GM18907 (cell line): ENCODE results near the gene SGSM2.

Experiments
- ATAC-seq: cut with Tn5 transposase; IDR thresholded peaks from one replicate; pipeline ENCODE4 v1.9.1; 2021; ENCODE audit warnings: mild to moderate bottlenecking, moderate library complexity; ENCODE audit not compliant: unreplicated experiment

The SGSM2 gene

DNA sequence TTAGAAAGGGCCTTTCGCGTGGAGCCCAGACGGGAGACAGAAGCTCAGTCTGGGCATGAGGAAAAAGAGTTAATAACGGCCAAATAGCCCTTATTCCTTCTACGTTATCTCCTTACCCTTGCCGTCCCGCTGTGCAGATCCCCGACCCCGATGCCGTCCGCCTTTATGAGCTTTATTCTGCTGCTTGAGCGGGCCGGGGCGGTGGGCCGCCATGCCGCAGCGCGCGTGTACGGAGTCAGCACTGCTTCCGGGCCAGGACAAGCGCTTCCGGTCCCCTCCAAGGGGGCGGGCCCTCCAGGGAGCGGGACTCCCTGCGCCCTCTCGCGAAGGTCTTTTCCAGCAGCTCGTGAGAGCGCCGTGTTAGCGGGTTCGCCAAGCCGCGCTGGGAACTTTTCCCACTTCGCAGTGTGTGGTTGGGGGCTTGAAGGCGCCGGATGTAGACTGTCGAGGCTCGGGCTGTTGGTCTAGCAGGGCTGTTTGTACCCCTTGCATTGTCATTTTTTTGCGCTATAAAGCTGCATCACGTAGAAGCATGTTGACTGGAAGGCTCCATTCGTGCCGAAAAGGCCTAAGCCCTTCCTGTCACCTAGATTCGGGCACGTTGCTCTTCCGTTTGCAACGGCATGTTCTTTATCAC lies 968 bp upstream of the SGSM2 start, which contains the start of gene TSR1:
Gene TSR1, minus strand, starts transcription at position 243 of the 637 bp plus-strand sequence. Its CDS starts 30 bp downstream, at position 213.
- ATAC-seq: peak; percentile 84

DNA sequence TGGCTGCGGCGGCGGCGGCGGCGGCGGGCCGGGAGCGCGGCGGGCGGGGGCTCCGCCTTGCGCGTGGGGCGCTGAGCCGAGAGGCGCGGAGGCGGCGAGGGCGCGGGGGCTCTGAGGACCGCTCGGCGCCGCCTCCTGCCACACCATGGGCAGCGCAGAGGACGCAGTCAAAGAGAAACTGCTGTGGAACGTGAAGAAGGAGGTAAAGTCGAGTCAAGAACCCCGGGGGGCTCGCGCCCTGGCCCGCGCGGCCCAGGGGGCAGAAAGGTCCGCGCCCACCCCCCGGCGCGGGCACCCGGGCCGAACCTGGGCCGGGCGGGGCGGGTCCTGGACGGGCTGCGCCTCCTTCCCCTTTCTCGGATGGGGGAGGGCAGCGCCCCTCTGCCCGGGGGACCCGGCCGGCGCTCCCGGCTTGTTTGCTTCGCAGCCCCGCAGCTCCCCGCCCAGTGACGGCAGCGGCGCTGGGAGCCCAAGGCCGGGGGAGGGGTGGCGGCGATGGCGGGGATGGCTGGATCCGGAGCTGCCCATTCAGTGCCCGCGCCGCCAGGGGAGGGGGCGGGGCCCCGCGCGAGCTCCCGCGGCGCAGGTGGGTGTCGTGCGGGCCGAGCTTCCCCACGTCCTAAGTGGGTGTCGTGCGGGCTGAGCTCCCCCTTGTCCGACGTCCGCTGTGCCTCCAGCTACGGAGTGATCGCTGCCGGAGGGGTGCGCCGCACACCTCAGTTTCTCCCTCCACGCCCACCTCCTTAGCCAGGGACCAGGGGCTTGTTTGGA lies 428 bp downstream of the SGSM2 start:
- no peak for ATAC-seq

GRCh38 chr17:2338315-2338657 lies 985 bp downstream of the SGSM2 start:
- ATAC-seq: no peak

DNA sequence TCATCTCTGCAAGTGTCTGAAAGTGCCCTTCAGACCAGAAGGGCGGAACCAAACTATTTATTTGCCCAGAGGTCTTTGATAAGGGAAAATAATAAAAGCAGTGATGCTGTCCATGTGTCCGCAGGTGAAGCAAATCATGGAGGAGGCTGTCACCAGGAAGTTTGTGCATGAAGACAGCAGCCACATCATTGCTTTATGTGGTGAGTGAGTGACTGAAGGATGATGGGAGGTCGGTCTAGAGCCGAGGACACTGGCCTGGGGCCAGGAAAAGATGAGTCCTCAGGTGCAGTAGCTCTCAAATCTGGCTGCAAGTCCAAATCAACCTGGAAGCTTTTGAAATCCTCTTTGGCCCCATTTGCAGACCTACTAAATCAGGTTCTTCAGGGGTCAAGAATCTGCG lies 6.1 kb downstream of the SGSM2 start:
- no peak for ATAC-seq

DNA sequence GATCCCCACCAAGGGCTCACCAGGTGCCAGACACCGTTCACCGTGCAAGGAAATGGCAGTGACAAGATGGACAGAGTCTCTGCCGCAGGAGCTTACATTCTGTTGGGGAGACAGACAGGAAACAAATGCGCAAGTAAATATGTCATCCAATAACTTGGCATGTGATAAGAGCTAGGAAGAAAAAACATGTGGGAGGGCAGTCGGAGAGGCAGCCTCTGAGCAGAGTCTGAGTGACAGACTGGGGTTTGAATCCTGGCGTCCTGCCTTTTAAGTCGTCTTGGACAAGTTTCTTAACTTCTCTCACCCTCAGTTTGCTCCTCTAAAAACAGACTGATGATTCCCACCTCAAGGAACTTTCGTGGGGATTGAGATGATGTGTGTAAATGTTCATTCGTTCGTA lies 7.2 kb downstream of the SGSM2 start:
- no peak for ATAC-seq

DNA sequence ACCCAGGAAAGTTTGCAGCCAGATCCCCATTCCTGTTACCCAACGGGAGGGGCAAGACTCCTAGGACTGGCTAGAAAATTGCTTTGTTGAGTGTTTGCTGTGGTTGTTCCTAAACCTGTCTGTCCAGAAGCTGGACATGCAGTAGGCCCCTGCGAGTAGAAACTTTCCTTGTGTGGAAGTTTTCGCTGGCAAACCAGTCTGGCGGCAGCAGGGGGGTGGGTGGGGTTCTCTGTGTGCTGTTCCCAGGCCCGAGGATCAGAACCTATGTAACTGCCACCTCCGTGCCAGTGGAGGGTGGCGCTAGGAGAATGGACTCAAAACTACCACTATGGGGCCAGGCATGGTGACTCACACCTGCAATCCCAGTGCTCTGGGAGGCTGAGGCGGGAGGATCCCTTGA lies 9.2 kb downstream of the SGSM2 start:
- ATAC-seq: no peak

DNA sequence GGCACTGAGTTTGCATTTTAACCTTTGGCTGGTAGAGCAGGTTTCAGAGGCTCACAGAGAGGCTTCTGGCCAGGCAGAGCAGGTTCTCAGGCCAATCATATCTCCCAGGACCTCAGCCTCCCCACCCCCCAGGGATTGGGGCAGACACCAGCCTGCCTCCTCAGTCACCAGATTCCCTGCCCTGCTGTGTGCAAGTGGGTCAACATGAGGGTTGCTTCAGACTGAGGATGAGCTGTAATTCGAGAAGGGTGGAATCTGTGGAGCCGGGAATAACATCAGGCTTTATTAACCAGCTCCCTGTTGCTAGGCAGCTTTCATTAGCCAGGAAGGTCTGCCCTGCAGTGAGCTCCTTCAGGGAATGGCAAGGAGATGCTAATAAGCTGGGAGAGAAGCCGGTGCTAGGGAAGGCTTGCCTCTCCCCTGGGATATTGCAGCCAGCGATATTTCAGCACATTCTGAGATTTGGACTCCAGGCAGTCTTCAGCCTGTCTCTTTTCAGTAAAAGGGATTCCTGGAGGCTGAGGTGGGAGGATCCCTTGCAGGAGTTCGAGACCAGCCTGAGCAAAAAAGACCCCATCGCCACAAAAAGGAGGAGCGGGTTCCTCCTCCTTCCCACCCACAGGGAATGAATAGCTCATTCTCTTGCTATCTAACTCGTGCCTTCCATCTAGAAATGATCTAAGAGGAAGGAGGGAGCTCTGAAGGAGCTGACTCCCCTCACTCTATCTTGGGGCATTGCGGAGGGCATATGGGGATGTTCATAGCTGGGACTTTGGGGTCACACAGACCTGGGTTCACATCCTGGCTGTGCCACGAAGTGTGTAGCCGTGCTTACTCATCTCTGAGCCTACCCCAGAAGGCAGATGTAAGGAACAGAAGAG lies 10.7 kb downstream of the SGSM2 start:
- ATAC-seq: no peak

GRCh38 chr17:2351269-2351668 lies 14.0 kb downstream of the SGSM2 start:
- ATAC-seq: no peak

- ATAC-seq: no peak
Measured at GRCh38 chr17:2354311-2354710, 17.0 kb downstream of the SGSM2 start.

DNA sequence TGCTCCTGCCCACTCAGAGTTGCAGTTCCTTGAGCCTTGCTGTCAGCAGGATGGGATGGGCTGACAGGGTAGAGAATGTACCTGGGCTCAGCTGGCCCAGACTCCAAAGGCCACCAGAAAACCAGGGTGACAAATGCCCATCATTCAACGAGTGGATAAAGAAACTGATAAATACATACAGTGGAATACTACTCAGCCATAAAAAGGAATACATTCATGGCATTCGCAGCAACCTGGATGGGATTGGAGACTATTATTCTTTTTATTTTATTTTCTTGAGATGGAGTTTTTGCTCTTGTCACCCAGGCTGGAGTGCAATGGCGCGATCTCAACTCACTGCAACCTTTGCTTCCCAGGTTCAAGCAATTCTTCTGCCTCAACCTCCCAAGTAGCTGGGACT lies 19.9 kb downstream of the SGSM2 start:
- ATAC-seq: no peak

DNA sequence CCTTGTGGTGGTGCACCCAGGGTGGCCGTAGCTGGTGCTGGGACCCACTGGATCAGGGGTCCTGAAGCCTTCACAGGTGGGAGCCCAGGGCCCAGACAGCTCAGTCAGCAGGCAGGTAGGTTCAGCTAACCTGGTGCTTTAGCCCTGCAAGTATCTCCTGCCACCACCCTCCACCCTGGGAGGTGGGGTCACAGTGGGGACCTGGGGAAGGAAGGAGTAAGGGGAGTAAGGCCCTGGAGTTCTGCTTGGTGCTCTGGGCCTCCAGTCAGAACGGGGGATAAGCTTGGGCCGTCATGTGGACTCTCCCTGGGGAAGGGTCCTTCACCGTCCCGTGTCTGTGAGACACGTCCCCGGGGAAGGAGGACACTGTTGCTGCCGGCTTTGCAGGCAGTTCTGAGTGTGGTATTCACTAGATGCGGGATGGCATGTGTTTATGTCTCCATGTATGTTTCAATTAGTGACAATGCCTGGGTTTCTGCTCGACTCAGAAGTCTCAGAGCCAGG lies 20.7 kb downstream of the SGSM2 start:
- ATAC-seq: no peak

DNA sequence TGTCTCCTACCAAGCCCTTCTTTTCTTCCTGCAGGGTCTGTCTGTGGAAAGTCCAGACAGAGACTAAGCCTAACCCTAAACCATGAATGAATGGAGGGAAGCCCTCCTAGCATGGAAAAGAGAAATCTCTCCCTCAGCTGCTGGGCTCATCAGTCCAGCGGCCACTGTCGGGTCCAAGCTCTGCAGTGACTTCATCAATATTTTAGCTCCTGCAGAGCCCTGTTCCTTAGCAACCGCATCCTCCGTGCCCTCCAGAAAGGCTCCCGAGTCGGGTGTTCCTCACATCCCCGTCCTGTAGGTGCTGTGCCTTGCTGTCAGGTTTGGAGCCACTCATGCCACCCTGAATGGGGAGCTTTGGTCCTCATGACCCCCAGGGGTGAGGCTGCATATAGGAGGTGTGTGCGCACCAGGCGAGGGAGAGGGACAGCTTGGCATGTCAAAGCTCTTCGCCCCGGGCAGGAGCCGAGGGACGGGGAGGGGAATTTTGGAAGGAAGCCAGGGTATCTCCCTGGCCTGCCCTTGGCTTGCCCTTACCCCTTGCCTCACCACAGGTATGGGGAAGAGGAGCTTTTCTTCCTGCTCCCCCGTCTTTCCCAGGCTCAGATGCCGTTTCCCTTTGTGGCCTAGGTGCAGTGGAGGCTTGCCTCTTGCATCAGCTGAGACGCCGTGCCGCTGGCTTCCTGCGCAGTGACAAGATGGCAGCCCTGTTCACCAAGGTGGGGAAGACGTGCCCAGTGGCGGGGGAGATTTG lies 23.9 kb downstream of the SGSM2 start:
- no peak for ATAC-seq

GRCh38 chr17:2362016-2362415 lies 24.7 kb downstream of the SGSM2 start:
- ATAC-seq: no peak

- ATAC-seq: no peak
Measured at GRCh38 chr17:2362416-2362815, 25.1 kb downstream of the SGSM2 start.

DNA sequence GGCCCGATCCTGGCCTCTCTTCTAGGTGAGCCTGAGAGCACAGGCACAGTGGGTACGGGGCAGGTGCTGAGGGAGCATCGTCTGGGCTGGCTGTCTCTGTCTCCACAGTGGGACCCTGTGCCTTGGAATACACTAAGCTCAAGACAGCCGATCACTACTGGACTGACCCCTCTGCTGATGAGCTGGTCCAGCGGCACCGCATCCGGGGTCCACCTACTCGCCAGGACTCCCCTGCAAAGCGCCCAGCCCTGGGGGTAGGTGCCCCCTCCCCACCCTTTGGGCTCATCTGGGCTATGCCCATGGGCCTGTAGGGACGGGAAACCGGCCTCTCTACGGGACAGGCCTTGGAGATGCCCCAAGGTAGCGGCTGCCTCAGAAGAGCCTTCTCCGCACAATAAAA lies 25.6 kb downstream of the SGSM2 start:
- ATAC-seq: no peak

GRCh38 chr17:2363318-2363717 lies 26.0 kb downstream of the SGSM2 start:
- no peak for ATAC-seq

DNA sequence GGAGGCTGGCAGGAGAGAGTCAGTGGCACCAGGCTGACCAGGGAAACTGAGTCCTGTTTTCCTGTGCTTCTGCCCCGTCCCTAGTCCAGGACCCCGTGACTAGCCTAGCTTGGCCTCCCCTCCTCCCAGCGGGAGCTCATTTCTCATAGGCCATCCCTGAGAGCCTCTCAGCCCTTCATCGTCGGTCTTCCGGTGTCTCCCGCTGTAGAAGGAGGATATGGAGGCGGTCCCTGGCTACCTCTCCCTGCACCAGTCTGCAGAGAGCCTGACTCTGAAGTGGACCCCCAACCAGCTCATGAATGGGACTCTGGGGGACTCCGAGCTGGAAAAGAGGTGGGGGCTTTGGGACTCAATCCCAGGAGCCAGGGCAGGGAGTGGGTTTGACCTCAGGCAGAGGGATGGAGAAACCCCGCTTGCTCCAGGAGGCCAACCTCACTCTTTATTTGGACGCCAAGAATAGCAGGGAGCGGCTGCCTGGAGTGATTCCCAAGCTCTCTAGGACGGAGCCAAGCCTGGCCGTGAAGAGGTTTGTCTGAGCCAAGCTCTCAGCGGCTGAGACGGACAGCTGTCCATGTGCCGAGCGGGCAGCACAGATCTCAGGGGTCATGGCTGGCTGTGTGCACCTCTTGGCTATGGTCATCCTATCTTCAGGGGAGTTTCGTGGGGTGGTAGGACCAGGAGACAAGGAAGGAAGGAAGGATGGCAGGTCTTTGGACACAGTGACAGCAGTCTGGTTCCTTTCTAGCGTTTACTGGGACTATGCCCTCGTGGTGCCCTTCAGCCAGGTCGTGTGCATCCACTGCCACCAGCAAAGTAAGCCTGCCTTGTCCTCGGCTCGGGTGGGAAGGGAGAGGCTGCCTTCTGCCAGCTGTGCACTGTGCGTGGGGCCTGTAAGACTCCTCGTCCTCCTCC lies 26.8 kb downstream of the SGSM2 start:
- ATAC-seq: no peak

GRCh38 chr17:2364763-2365116 lies 27.4 kb downstream of the SGSM2 start:
- no peak for ATAC-seq

DNA sequence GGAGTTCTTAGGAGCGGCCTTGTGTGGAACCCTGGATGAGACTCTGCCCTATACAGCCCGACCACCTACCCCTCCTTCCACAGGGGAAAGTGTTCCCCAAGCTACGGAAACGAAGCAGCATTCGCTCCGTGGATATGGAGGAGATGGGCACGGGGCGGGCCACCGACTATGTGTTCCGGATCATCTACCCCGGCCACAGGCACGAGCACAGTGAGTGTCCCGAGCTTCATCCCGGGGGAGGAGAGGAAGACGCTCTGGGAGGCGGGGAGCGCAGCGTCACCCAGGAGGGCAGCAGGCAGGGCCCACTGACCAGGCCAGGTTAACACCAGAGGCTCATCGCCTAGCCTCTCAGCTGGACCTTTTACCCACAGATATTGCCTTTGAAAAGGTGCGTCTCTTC lies 27.8 kb downstream of the SGSM2 start:
- ATAC-seq: no peak
